H9 (cell line): ENCODE data around the gene DCUN1D4. TPM values are rescaled to one million over a fixed set of nuclear protein-coding genes. Genes with fewer than 3 reads are reported as not detected.

ENCODE experiments used
- DNase-seq: peaks from one replicate; pipeline ENCODE4 v3.0.0-alpha.2; 2017
- H2AFZ ChIP-seq: one replicate; pipeline ENCODE4 v1.6.1; 2013; ENCODE audit warnings: mild to moderate bottlenecking, low read length, control low read depth, moderate library complexity
- H2AK5ac ChIP-seq: 2 replicates; pipeline ENCODE4 v1.6.1; 2013; ENCODE audit warnings: low read length, control low read depth, mixed read lengths; ENCODE audit not compliant: insufficient read length
- H2BK120ac ChIP-seq: one replicate; pipeline ENCODE4 v1.6.1; 2013; ENCODE audit warnings: low read depth, mild to moderate bottlenecking, low read length, control low read depth, inconsistent platforms; ENCODE audit not compliant: poor library complexity, severe bottlenecking
- H2BK12ac ChIP-seq: 2 replicates; pipeline ENCODE4 v1.6.1; 2013; ENCODE audit warnings: low read length, control low read depth, mixed read lengths, low read depth; ENCODE audit not compliant: insufficient read length
- H2BK15ac ChIP-seq: 2 replicates; pipeline ENCODE4 v1.6.1; 2013; ENCODE audit warnings: low read depth, low read length, control low read depth
- H2BK20ac ChIP-seq: one replicate; pipeline ENCODE4 v1.6.1; 2013; ENCODE audit warnings: low read depth, mild to moderate bottlenecking, low read length, control low read depth, inconsistent platforms; ENCODE audit not compliant: poor library complexity, severe bottlenecking
- H2BK5ac ChIP-seq: 2 replicates; pipeline ENCODE4 v1.6.1; 2013; ENCODE audit warnings: low read length, control low read depth, mixed read lengths; ENCODE audit not compliant: insufficient read length
- H3K14ac ChIP-seq: 2 replicates; pipeline ENCODE4 v1.6.1; 2013; ENCODE audit warnings: low read length, control low read depth; ENCODE audit not compliant: insufficient read depth
- H3K18ac ChIP-seq: 2 replicates; pipeline ENCODE4 v1.6.1; 2013; ENCODE audit warnings: low read depth, mild to moderate bottlenecking, mixed read lengths, low read length, control low read depth; ENCODE audit not compliant: insufficient read length
- H3K23ac ChIP-seq: 2 replicates; pipeline ENCODE4 v1.6.1; 2013; ENCODE audit warnings: low read length, control low read depth, mixed read lengths, low read depth; ENCODE audit not compliant: insufficient read length
- H3K23me2 ChIP-seq: 2 replicates; pipeline ENCODE4 v1.6.1; 2013; ENCODE audit warnings: low read depth, mild to moderate bottlenecking, mixed read lengths, low read length, control low read depth; ENCODE audit not compliant: insufficient read length, poor library complexity, severe bottlenecking
- H3K27ac ChIP-seq: 2 replicates; pipeline ENCODE4 v1.5.1; 2013; ENCODE audit warnings: low read length, control low read depth, mixed read lengths, low read depth; ENCODE audit not compliant: insufficient read length
- H3K27me3 ChIP-seq: 2 replicates; pipeline ENCODE4 v1.6.1; 2013; ENCODE audit warnings: low read length, control low read depth, inconsistent platforms; ENCODE audit not compliant: insufficient read depth
- H3K4ac ChIP-seq: 2 replicates; pipeline ENCODE4 v1.6.1; 2013; ENCODE audit warnings: low read depth, mild to moderate bottlenecking, control low read depth, inconsistent platforms, low read length, moderate library complexity
- H3K4me1 ChIP-seq: 2 replicates; pipeline ENCODE4 v1.6.1; 2013; ENCODE audit warnings: low read length, control low read depth, inconsistent platforms; ENCODE audit not compliant: insufficient read depth
- H3K4me2 ChIP-seq: 2 replicates; pipeline ENCODE4 v1.6.1; 2013; ENCODE audit warnings: low read length, control low read depth, mixed read lengths; ENCODE audit not compliant: insufficient read length, insufficient read depth
- H3K56ac ChIP-seq: 2 replicates; pipeline ENCODE4 v1.6.1; 2013; ENCODE audit warnings: low read depth, mild to moderate bottlenecking, mixed read lengths, low read length, control low read depth; ENCODE audit not compliant: insufficient read length
- H3K79me1 ChIP-seq: 2 replicates; pipeline ENCODE4 v1.6.1; 2013; ENCODE audit warnings: low read depth, mild to moderate bottlenecking, moderate library complexity, low read length, control low read depth, inconsistent platforms; ENCODE audit not compliant: insufficient read depth, poor library complexity, severe bottlenecking
- H3K79me2 ChIP-seq: 2 replicates; pipeline ENCODE4 v1.6.1; 2013; ENCODE audit warnings: low read length, control low read depth, inconsistent platforms; ENCODE audit not compliant: insufficient read depth
- H3K9ac ChIP-seq: 2 replicates; pipeline ENCODE4 v1.6.1; 2013; ENCODE audit warnings: low read length, control low read depth, mixed read lengths; ENCODE audit not compliant: insufficient read length; ENCODE audit errors: extremely low read depth
- H3K9me3 ChIP-seq: one replicate; pipeline ENCODE4 v1.6.1; 2013; ENCODE audit warnings: low read depth, low read length, inconsistent platforms; ENCODE audit not compliant: control insufficient read depth
- H3T11ph ChIP-seq: one replicate; pipeline ENCODE4 v1.6.1; 2013; ENCODE audit warnings: mild to moderate bottlenecking, low read length, control low read depth, inconsistent platforms
- H4K20me1 ChIP-seq: one replicate; pipeline ENCODE4 v1.6.1; 2013; ENCODE audit not compliant: control insufficient read depth, insufficient read length, insufficient read depth
- H4K5ac ChIP-seq: 2 replicates; pipeline ENCODE4 v1.6.1; 2013; ENCODE audit warnings: low read depth, mild to moderate bottlenecking, mixed read lengths, low read length, control low read depth; ENCODE audit not compliant: insufficient read length
- H4K8ac ChIP-seq: replicated peaks from 2 replicates; pipeline ENCODE4 v1.6.1; 2013; ENCODE audit warnings: low read length, control low read depth, mixed read lengths, low read depth; ENCODE audit not compliant: insufficient read length
- H4K91ac ChIP-seq: 2 replicates; pipeline ENCODE4 v1.6.1; 2013; ENCODE audit warnings: low read depth, mild to moderate bottlenecking, moderate library complexity, mixed read lengths, low read length, control low read depth; ENCODE audit not compliant: insufficient read length
- H3K27ac Mint-ChIP-seq, 3 experiments: 2 replicates in 2 of 3; 3 replicates in 1 of 3; pipeline ENCODE4 v1.8.0; 2020 to 2021; ENCODE audit warnings: mixed read lengths in 3 of 3, mild to moderate bottlenecking in 1 of 3, moderate library complexity in 1 of 3
- H3K27me3 Mint-ChIP-seq: 2 replicates; pipeline ENCODE4 v1.8.0; 2021; ENCODE audit warnings: low read depth, mild to moderate bottlenecking, moderate library complexity, mixed read lengths
- H3K36me3 Mint-ChIP-seq, 3 experiments: 2 replicates in 2 of 3; 3 replicates in 1 of 3; pipeline ENCODE4 v1.8.0; 2020 to 2021; ENCODE audit warnings: low read depth in 3 of 3, mixed read lengths in 3 of 3; ENCODE audit not compliant: insufficient read depth in 1 of 3
- H3K4me1 Mint-ChIP-seq, 2 experiments: 2 replicates each; pipeline ENCODE4 v1.8.0; 2020; ENCODE audit warnings: mixed read lengths in 2 of 2
- H3K4me3 Mint-ChIP-seq, 2 experiments: 2 replicates in 1 of 2; 3 replicates in 1 of 2; pipeline ENCODE4 v1.8.0; 2020 to 2021; ENCODE audit warnings: mild to moderate bottlenecking in 2 of 2, mixed read lengths in 2 of 2, moderate library complexity in 1 of 2
- H3K9me3 Mint-ChIP-seq, 2 experiments: 2 replicates in 1 of 2; 3 replicates in 1 of 2; pipeline ENCODE4 v1.8.0; 2020; ENCODE audit warnings: mild to moderate bottlenecking in 2 of 2, mixed read lengths in 2 of 2, moderate library complexity in 1 of 2
- CTCF ChIP-seq: fragments of 200-600 bp; sonication (generic); conservative IDR thresholded peaks from 3 replicates; pipeline ENCODE4 v1.8.0; 2021; ENCODE audit warnings: antibody characterized with exemption, mild to moderate bottlenecking
- WGBS: extraction: QIAGEN DNeasy Blood & Tissue Kit; methylation state at CpG from one replicate; pipeline ENCODE4 v1.1.7; 2013; ENCODE audit warnings: missing lambda C conversion rate, low lambda C conversion rate, mixed read lengths; ENCODE audit not compliant: insufficient read length; ENCODE audit errors: extremely low coverage; 5-methylcytosine and 5-hydroxymethylcytosine counted together
- total RNA-seq: library from RNA; stranded (reverse); gene quantifications from 2 replicates; pipeline ENCODE4 v1.2.1, GENCODE V29; 2021

The DCUN1D4 gene
- total RNA-seq, 1 experiment from 2014 or later: 46.7 TPM

- H3K4me2 ChIP-seq: no peak overlapping the region
- H2AFZ ChIP-seq: no peak overlapping the region
- H3K4ac ChIP-seq: no peak overlapping the region
- no peak overlapping the region for H3K23ac ChIP-seq
- Mint-ChIP-seq H3K4me1 (peaks cover 8 to 17% of the 10 kb centered on the region in 2 experiments), H3K27me3 (peaks cover 27% of the 10 kb centered on the region), H3K4me3 (no peak overlapping the region), H3K9me3 (peaks cover 0 to 1% of the 10 kb centered on the region in 2 experiments; a peak in 1 of 5 replicates), H3K27ac (no peak overlapping the region), H3K36me3 (no peaks in the 10 kb centered on the region)
- H3K79me1 ChIP-seq: no peaks in the 10 kb centered on the region
- no peak overlapping the region for H3K18ac ChIP-seq
- no peak overlapping the region for H3K27ac ChIP-seq
- peaks cover 3% of the 10 kb centered on the region; the same call in 1 of the 2 replicates for H3K4me1 ChIP-seq
- DNase-seq: no peak
- H4K5ac ChIP-seq: no peak overlapping the region
- no peak overlapping the region for H3T11ph ChIP-seq
- H2BK120ac ChIP-seq: no peak overlapping the region
- H3K23me2 ChIP-seq: peaks cover 8% of the 10 kb centered on the region
- no peaks in the 10 kb centered on the region for H4K20me1 ChIP-seq
- H3K56ac ChIP-seq: no peak overlapping the region
- H3K14ac ChIP-seq: no peak overlapping the region
- no peak overlapping the region for H2BK12ac ChIP-seq
- H3K9me3 ChIP-seq: no peaks in the 10 kb centered on the region
- H2AK5ac ChIP-seq: no peak overlapping the region
- no CpG with 5 or more reads among the region's 4 CpGs for whole genome bisulfite sequencing
- H2BK5ac ChIP-seq: no peak overlapping the region
- H4K8ac ChIP-seq: no peak overlapping the region
- H3K9ac ChIP-seq: no peak overlapping the region
- H3K27me3 ChIP-seq: no peaks in the 10 kb centered on the region
- H4K91ac ChIP-seq: no peak overlapping the region
- H2BK15ac ChIP-seq: no peak overlapping the region
- no peak overlapping the region for H2BK20ac ChIP-seq
- TF ChIP-seq CTCF: no peak
- H3K79me2 ChIP-seq: peaks cover 7% of the 10 kb centered on the region; the same call in 1 of the 2 replicates
Observed at GRCh38 chr4:51840781-51841180, 2.2 kb upstream of the DCUN1D4 start.
